Measurements from ENCODE around the gene ZNF585A. TPM values are rescaled to one million over a fixed set of nuclear protein-coding genes. Genes with fewer than 3 reads are reported as not detected.
"Not testable (repeated sequence)": the region's sequence is repeated elsewhere in the genome, so short reads cannot be mapped to it uniquely, and the experiment has no call there.

The ZNF585A gene
- total RNA-seq, 1 donor, result 13.4 TPM

DNA sequence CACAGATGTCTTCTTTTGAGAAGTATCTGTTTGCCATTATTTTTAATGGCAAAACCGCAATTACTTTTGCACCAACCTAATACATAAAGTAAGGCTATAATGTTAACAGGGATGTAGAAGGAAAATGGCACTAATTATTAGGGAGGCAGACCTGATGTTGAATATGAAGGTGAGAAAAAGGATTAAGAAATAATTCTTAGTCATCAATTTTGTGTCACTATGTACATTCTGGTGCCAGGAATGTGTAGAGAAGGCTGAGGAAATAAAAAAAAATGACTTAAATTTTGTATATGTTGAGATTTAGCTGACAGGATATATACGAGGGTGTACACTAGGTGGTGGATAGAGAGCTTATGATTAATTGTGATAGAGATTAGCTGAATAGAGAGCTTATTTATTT, 25.3 kb upstream of the ZNF585A start:
- H3K4me3 ChIP-seq (ENCODE audit: low read depth, low read length), result no peak overlapping the region
- TF ChIP-seq, protein P1, sequence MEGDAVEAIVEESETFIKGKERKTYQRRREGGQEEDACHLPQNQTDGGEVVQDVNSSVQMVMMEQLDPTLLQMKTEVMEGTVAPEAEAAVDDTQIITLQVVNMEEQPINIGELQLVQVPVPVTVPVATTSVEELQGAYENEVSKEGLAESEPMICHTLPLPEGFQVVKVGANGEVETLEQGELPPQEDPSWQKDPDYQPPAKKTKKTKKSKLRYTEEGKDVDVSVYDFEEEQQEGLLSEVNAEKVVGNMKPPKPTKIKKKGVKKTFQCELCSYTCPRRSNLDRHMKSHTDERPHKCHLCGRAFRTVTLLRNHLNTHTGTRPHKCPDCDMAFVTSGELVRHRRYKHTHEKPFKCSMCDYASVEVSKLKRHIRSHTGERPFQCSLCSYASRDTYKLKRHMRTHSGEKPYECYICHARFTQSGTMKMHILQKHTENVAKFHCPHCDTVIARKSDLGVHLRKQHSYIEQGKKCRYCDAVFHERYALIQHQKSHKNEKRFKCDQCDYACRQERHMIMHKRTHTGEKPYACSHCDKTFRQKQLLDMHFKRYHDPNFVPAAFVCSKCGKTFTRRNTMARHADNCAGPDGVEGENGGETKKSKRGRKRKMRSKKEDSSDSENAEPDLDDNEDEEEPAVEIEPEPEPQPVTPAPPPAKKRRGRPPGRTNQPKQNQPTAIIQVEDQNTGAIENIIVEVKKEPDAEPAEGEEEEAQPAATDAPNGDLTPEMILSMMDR (IDR thresholded peaks at IDR 0.05; ENCODE audit: insufficient read depth, low read length), result no peak
- DNase-seq (ENCODE audit: low read depth), result no peak

- H3K4me3 ChIP-seq (ENCODE audit: low read depth, low read length), result not testable (repeated sequence)
Observed at GRCh38 chr19:37197115-37197514, 24.6 kb upstream of the ZNF585A start.

DNA sequence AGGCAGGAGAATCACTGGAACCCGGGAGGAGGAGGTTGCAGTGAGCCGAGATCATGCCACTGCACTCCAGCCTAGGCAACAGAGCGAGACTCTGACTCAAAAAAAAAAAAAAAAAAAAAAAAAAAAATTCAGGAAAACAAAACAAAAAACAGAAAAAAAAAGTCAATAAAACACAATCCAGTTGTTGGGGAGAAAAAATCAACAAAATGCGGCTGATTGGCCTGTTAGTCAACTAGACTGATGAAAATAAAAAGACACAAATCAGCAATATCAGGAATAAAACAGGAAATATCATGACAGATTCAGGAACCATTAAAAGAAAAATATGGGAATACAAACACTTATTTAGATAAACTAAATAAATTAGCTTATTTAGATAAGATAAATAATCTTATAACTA, 22.8 kb upstream of the ZNF585A start:
- not testable (repeated sequence) for H3K4me3 ChIP-seq (ENCODE audit: low read depth, low read length); DNase-seq (ENCODE audit: low read depth)

More at GRCh38 chr19:37197115-37197514, 24.6 kb upstream of the ZNF585A start:
- DNase-seq (ENCODE audit: low read depth), result not testable (repeated sequence)

DNA sequence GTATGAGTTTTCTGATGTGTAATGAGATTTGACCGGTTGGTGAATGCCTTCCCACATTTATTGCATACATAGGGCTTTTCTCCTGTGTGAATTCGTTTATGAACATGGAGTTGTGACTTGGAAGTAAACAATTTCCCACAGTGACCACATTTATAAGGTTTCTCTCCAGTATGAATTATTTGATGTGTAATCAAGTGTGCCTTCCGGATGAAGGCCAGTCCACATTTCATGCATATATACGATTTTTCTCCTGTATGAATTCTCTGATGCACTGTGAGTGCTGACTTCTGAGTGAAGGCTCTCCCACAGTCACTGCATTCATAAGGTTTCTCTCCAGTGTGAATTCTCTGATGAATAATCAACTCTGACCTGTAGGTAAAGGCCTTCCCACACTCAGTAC, 13.6 kb upstream of the ZNF585A start:
- DNase-seq (ENCODE audit: low read depth); H3K4me3 ChIP-seq (ENCODE audit: low read depth, low read length): not testable (repeated sequence)

- no peak for DNase-seq (ENCODE audit: low read depth)
- TF ChIP-seq, protein P1 (IDR thresholded peaks at IDR 0.05; ENCODE audit: insufficient read depth, low read length), result no peak
- H3K4me3 ChIP-seq (ENCODE audit: low read depth, low read length), result no peak overlapping the region
Observed at GRCh38 chr19:37165635-37166034, 6.9 kb downstream of the ZNF585A start.

- DNase-seq (ENCODE audit: low read depth), result no peak
- H3K4me3 ChIP-seq (ENCODE audit: low read depth, low read length), result no peak overlapping the region
- TF ChIP-seq, protein P1 (IDR thresholded peaks at IDR 0.05; ENCODE audit: insufficient read depth, low read length), result no peak
Observed at GRCh38 chr19:37160153-37160552, 12.3 kb downstream of the ZNF585A start.

- TF ChIP-seq, protein P1 (IDR thresholded peaks at IDR 0.05; ENCODE audit: insufficient read depth, low read length), result no peak
- no peak overlapping the region for H3K4me3 ChIP-seq (ENCODE audit: low read depth, low read length)
- DNase-seq (ENCODE audit: low read depth), result no peak
Observed at GRCh38 chr19:37148214-37148613, 24.3 kb downstream of the ZNF585A start.

- DNase-seq (ENCODE audit: low read depth), result no peak
- TF ChIP-seq, protein P1 (IDR thresholded peaks at IDR 0.05; ENCODE audit: insufficient read depth, low read length), result no peak
- no peak overlapping the region for H3K4me3 ChIP-seq (ENCODE audit: low read depth, low read length)
Observed at GRCh38 chr19:37136111-37136510, 36.4 kb downstream of the ZNF585A start.

- no peak for DNase-seq (ENCODE audit: low read depth)
- no peak overlapping the region for H3K4me3 ChIP-seq (ENCODE audit: low read depth, low read length)
- TF ChIP-seq, protein P1 (IDR thresholded peaks at IDR 0.05; ENCODE audit: insufficient read depth, low read length), result no peak
Observed at GRCh38 chr19:37128821-37129177, 43.7 kb downstream of the ZNF585A start.

Measured in fibroblast of the aortic adventitia (primary cell).